Neuronal stem cell (in vitro differentiated cells): ENCODE measurements around the gene DLG1.
A peak's percentile ranks its signal among the peaks of the same experiment; 100 is the strongest.

ENCODE experiments used
- DNase-seq: peaks from one replicate; pipeline ENCODE4 v3.0.0-alpha.2; 2013; ENCODE audit warnings: low spot score
- H2AFZ ChIP-seq: one replicate; pipeline ENCODE4 v1.6.1; 2013; ENCODE audit warnings: mild to moderate bottlenecking, low read length, inconsistent platforms
- H2AK5ac ChIP-seq: 2 replicates; pipeline ENCODE4 v1.6.1; 2013; ENCODE audit warnings: low read depth, mild to moderate bottlenecking, inconsistent platforms, low read length, moderate library complexity, mixed read lengths
- H2BK120ac ChIP-seq: 2 replicates; pipeline ENCODE4 v1.6.1; 2013; ENCODE audit warnings: low read depth, mild to moderate bottlenecking, inconsistent platforms, low read length, moderate library complexity, mixed read lengths
- H2BK12ac ChIP-seq: one replicate; pipeline ENCODE4 v1.6.1; 2013; ENCODE audit warnings: low read length, inconsistent platforms
- H2BK15ac ChIP-seq: 2 replicates; pipeline ENCODE4 v1.6.1; 2013; ENCODE audit warnings: mild to moderate bottlenecking, low read length, inconsistent platforms, mixed read lengths
- H2BK5ac ChIP-seq: one replicate; pipeline ENCODE4 v1.6.1; 2013; ENCODE audit warnings: inconsistent platforms, mild to moderate bottlenecking, low read length, moderate library complexity
- H3K14ac ChIP-seq: one replicate; pipeline ENCODE4 v1.6.1; 2013; ENCODE audit warnings: low read length, inconsistent platforms
- H3K18ac ChIP-seq: 2 replicates; pipeline ENCODE4 v1.6.1; 2013; ENCODE audit warnings: low read length, inconsistent platforms
- H3K23ac ChIP-seq: 2 replicates; pipeline ENCODE4 v1.6.1; 2013; ENCODE audit warnings: low read depth, mild to moderate bottlenecking, mixed read lengths, low read length, inconsistent platforms; ENCODE audit not compliant: poor library complexity
- H3K27ac ChIP-seq: replicated peaks from 3 replicates; pipeline ENCODE4 v1.5.1; 2013; ENCODE audit warnings: low read length, inconsistent platforms
- H3K27me3 ChIP-seq, 3 experiments: 2 replicates each; pipeline ENCODE4 v1.6.1; 2013; ENCODE audit warnings: low read length in 3 of 3, mild to moderate bottlenecking in 2 of 3, inconsistent platforms in 1 of 3, low read depth in 1 of 3, mixed read lengths in 1 of 3, moderate library complexity in 1 of 3; ENCODE audit not compliant: control insufficient read depth in 3 of 3, insufficient read depth in 3 of 3
- H3K36me3 ChIP-seq, 2 donors: replicated peaks in 1 of 2; 2 replicates each; pipeline ENCODE4 v1.6.1; 2013; ENCODE audit warnings: low read length in 2 of 2; ENCODE audit not compliant: control insufficient read depth in 2 of 2, insufficient read depth in 2 of 2
- H3K4ac ChIP-seq: 2 replicates; pipeline ENCODE4 v1.6.1; 2013; ENCODE audit warnings: inconsistent platforms, mild to moderate bottlenecking, low read length, moderate library complexity
- H3K4me1 ChIP-seq, 2 donors: 1 replicate in 1 of 2; 2 replicates in 1 of 2; pipeline ENCODE4 v1.6.1; 2013; ENCODE audit warnings: low read length in 2 of 2, low read depth in 1 of 2; ENCODE audit not compliant: control insufficient read depth in 2 of 2, insufficient read depth in 1 of 2
- H3K4me2 ChIP-seq: one replicate; pipeline ENCODE4 v1.6.1; 2013; ENCODE audit warnings: mild to moderate bottlenecking, low read length, inconsistent platforms; ENCODE audit not compliant: insufficient read depth, poor library complexity, severe bottlenecking
- H3K4me3 ChIP-seq, 2 donors: 2 replicates each; pipeline ENCODE4 v1.5.1; 2013; ENCODE audit warnings: low read length in 2 of 2, mild to moderate bottlenecking in 2 of 2, inconsistent platforms in 1 of 2, moderate library complexity in 1 of 2
- H3K79me1 ChIP-seq: one replicate; pipeline ENCODE4 v1.6.1; 2013; ENCODE audit warnings: low read depth, mild to moderate bottlenecking, inconsistent platforms, low read length, moderate library complexity
- H3K9ac ChIP-seq: one replicate; pipeline ENCODE4 v1.6.1; 2013; ENCODE audit warnings: mild to moderate bottlenecking, low read depth, low read length, inconsistent platforms; ENCODE audit not compliant: poor library complexity
- H3K9me3 ChIP-seq, 2 donors: replicated peaks in 1 of 2; 2 replicates each; pipeline versions ENCODE3 to v1.6.1; 2013; ENCODE audit warnings: low read length in 2 of 2, mild to moderate bottlenecking in 2 of 2, inconsistent platforms in 1 of 2, low read depth in 1 of 2, mixed read lengths in 1 of 2, moderate library complexity in 1 of 2; ENCODE audit not compliant: control insufficient read depth in 2 of 2, insufficient read depth in 1 of 2
- H4K8ac ChIP-seq: one replicate; pipeline ENCODE4 v1.6.1; 2013; ENCODE audit warnings: low read depth, mild to moderate bottlenecking, inconsistent platforms, low read length, moderate library complexity
- H4K91ac ChIP-seq: one replicate; pipeline ENCODE4 v1.6.1; 2013; ENCODE audit warnings: low read length, low read depth, mild to moderate bottlenecking, inconsistent platforms; ENCODE audit not compliant: poor library complexity
- WGBS, 2 donors: extraction: QIAGEN DNeasy Blood & Tissue Kit; methylation state at CpG; one replicate each; pipeline ENCODE4 v1.1.7; 2013; ENCODE audit warnings: missing lambda C conversion rate in 2 of 2, mixed read lengths in 1 of 2; ENCODE audit not compliant: insufficient read length in 2 of 2, insufficient replicate concordance in 1 of 2; ENCODE audit errors: extremely low coverage in 2 of 2; 5-methylcytosine and 5-hydroxymethylcytosine counted together

DLG1 gene

GRCh38 chr3:197266331-197266730 lies 32.1 kb downstream of the DLG1 start:
- Histone ChIP-seq H3K23ac (no peak overlapping the region), H4K8ac (no peak overlapping the region), H3K18ac (no peak overlapping the region), H2AFZ (no peak overlapping the region), H3K27me3 (no peaks in the 10 kb centered on the region), H3K9me3 (peaks cover 0 to 15% of the 10 kb centered on the region in 2 donors), H2BK15ac (no peak overlapping the region), H2AK5ac (no peak overlapping the region), H3K27ac (no peak overlapping the region), H4K91ac (no peak overlapping the region), H3K4ac (no peak overlapping the region), H2BK120ac (no peak overlapping the region), H3K79me1 (peaks cover 3% of the 10 kb centered on the region), H3K14ac (no peak overlapping the region), H3K9ac (no peak overlapping the region), H3K4me3 (no peak overlapping the region), H3K4me1 (peaks cover 0 to 2% of the 10 kb centered on the region in 2 donors), H3K4me2 (no peak overlapping the region), H3K36me3 (peaks cover 0 to 52% of the 10 kb centered on the region in 2 donors), H2BK5ac (no peak overlapping the region), H2BK12ac (no peak overlapping the region)
- no CpG with 5 or more reads among the region's 4 CpGs for WGBS, 2 donors
- DNase-seq: no peak

- H3K4me3 ChIP-seq: no peak overlapping the region
- H3K18ac ChIP-seq: no peak overlapping the region
- H3K9me3 ChIP-seq: peaks cover 0 to 15% of the 10 kb centered on the region in 2 donors
- H3K9ac ChIP-seq: no peak overlapping the region
- H3K27ac ChIP-seq: no peak overlapping the region
- no peak overlapping the region for H3K23ac ChIP-seq
- no peak overlapping the region for H2BK120ac ChIP-seq
- no peak overlapping the region for H2BK5ac ChIP-seq
- H2AK5ac ChIP-seq: no peak overlapping the region
- H2BK12ac ChIP-seq: no peak overlapping the region
- no peak overlapping the region for H3K14ac ChIP-seq
- H4K91ac ChIP-seq: no peak overlapping the region
- no peaks in the 10 kb centered on the region for H3K27me3 ChIP-seq
- H3K36me3 ChIP-seq: peaks cover 0 to 39% of the 10 kb centered on the region in 2 donors
- no peaks in the 10 kb centered on the region for H3K79me1 ChIP-seq
- H2AFZ ChIP-seq: no peak overlapping the region
- DNase-seq: no peak
- peaks cover 6 to 10% of the 10 kb centered on the region in 2 donors for H3K4me1 ChIP-seq
- H3K4me2 ChIP-seq: no peak overlapping the region
- no peak overlapping the region for H2BK15ac ChIP-seq
- no peak overlapping the region for H3K4ac ChIP-seq
- H4K8ac ChIP-seq: no peak overlapping the region
Observed at GRCh38 chr3:197262709-197263108, 35.7 kb downstream of the DLG1 start.

- H3K14ac ChIP-seq: no peak overlapping the region
- H3K27ac ChIP-seq: peak overlapping the region; percentile 40
- no peak overlapping the region for H3K4me3 ChIP-seq
- no peak overlapping the region for H2BK12ac ChIP-seq
- no peak overlapping the region for H3K9ac ChIP-seq
- H2AK5ac ChIP-seq: no peak overlapping the region
- no peak overlapping the region for H2AFZ ChIP-seq
- no peak overlapping the region for H2BK120ac ChIP-seq
- H2BK15ac ChIP-seq: no peak overlapping the region
- H4K8ac ChIP-seq: no peak overlapping the region
- no peak overlapping the region for H3K4ac ChIP-seq
- peaks cover 6 to 10% of the 10 kb centered on the region in 2 donors for H3K4me1 ChIP-seq
- H2BK5ac ChIP-seq: no peak overlapping the region
- H3K27me3 ChIP-seq: no peaks in the 10 kb centered on the region
- no peak overlapping the region for H3K18ac ChIP-seq
- peaks cover 0 to 9% of the 10 kb centered on the region in 2 donors for H3K9me3 ChIP-seq
- peaks cover 0 to 31% of the 10 kb centered on the region in 2 donors for H3K36me3 ChIP-seq
- no CpG with 5 or more reads among the region's 1 CpG for WGBS, 2 donors
- H4K91ac ChIP-seq: no peak overlapping the region
- no peak for DNase-seq
- H3K79me1 ChIP-seq: no peaks in the 10 kb centered on the region
- H3K23ac ChIP-seq: no peak overlapping the region
- H3K4me2 ChIP-seq: no peak overlapping the region
Observed at GRCh38 chr3:197261164-197261509, 37.3 kb downstream of the DLG1 start.

- no CpG with 5 or more reads among the region's 4 CpGs for WGBS, 2 donors
- Histone ChIP-seq H3K27ac (peak overlapping the region; percentile 40), H4K8ac (no peak overlapping the region), H2BK12ac (no peak overlapping the region), H3K9me3 (peaks cover 0 to 9% of the 10 kb centered on the region in 2 donors), H3K4me3 (no peak overlapping the region), H2BK120ac (no peak overlapping the region), H3K9ac (no peak overlapping the region), H3K4me2 (no peak overlapping the region), H3K4me1 (peaks cover 6 to 10% of the 10 kb centered on the region in 2 donors), H2AK5ac (no peak overlapping the region), H3K23ac (no peak overlapping the region), H2BK5ac (no peak overlapping the region), H4K91ac (no peak overlapping the region), H3K27me3 (no peaks in the 10 kb centered on the region), H3K18ac (no peak overlapping the region), H2BK15ac (no peak overlapping the region), H3K4ac (no peak overlapping the region), H2AFZ (no peak overlapping the region), H3K36me3 (peaks cover 0 to 29% of the 10 kb centered on the region in 2 donors), H3K79me1 (no peaks in the 10 kb centered on the region), H3K14ac (no peak overlapping the region)
- DNase-seq: no peak
Observed at GRCh38 chr3:197260491-197261163, 37.8 kb downstream of the DLG1 start.
